GM12874 (cell line): ENCODE results near the gene G0S2.

Experiments used
- CTCF ChIP-seq: IDR thresholded peaks from 2 replicates; pipeline ENCODE4 v1.5.1; 2011; ENCODE audit warnings: low read depth, mild to moderate bottlenecking, control low read depth, low read length, moderate library complexity; ENCODE audit not compliant: insufficient read depth

G0S2 gene

DNA sequence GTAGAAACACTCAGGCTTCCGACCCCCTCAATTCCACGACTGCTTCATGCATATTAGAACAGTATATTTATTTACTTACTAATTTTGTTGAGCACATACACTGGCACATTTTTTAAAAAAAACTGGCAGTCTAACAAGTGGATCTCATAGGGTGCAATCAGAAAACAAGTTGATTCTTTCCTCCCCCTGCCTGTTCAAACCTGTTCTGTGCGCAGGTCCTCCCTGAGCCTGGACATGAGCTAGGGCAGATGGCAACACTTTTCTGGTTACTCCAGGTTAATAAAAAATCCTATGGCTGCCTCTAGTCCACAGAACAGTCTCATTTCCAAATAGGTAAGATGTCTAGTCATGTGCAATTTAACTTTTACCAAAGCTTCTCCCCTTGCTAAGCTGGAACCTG is 48.1 kb downstream of the G0S2 start:
- TF ChIP-seq CTCF: no peak

GRCh38 chr1:209723756-209724693 is 48.8 kb downstream of the G0S2 start:
- TF ChIP-seq CTCF: no peak
